Measurements from ENCODE around the gene DDI1. TPM values are rescaled to one million over a fixed set of nuclear protein-coding genes. Genes with fewer than 3 reads are reported as not detected.
A peak's percentile ranks its signal among the peaks of the same experiment; 100 is the strongest.

The DDI1 gene
- total and polyA plus RNA-seq, 2 donors from 2014 or later = not detected

DNA sequence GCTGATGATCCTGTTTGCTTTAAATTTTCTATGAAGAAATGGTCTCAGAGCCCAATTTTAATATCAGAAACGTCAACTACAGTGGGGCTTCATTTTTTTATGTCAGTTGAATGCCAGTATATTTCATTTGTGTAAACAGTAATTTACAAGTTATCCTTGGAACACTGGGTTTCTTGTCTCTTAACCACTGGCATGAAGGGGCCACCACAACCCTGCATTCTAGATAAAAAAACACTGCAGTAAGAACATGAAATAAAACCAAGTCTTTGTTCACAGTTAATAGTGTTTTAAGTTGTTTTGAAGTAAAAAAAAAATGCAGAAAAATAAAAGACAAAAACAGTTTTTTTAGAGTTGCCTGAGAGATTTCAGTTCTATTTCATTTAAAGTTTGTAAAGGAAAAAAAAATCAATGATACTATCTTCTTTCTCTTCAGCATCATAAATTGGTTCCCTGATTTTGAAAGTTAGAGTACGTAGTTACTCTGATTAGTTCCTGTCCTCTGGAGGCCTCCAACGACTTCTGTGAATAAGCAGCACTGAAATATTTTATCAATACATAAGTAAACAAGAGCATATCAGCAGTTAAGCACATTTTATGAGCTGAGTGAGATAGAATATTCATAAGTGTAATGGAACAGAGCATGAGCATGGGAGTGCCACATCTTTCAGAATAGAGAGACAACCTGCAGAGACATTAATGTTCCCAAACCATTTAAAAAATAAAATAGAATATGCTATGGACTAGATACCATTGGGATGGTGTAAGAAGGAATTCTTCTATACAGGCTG is 7.8 kb upstream of the DDI1 start:
- H3K27ac ChIP-seq (ENCODE audit: low read depth in 2 of 2, low read length in 2 of 2) = no peak overlapping the region
- no peaks in the 10 kb centered on the region for H3K9me3 ChIP-seq (ENCODE audit: control insufficient read depth in 2 of 3, insufficient read depth in 1 of 3, low read length in 3 of 3)
- H3K36me3 ChIP-seq (ENCODE audit: control insufficient read depth in 2 of 3, insufficient read depth in 3 of 3, low read length in 3 of 3) = no peaks in the 10 kb centered on the region
- DNase-seq = no peak
- no peaks in the 10 kb centered on the region for H3K27me3 ChIP-seq (ENCODE audit: control insufficient read depth, insufficient read depth, low read length)
- H3K9ac ChIP-seq (ENCODE audit: low read length in 3 of 3) = no peak overlapping the region
- no peaks in the 10 kb centered on the region for H3K4me1 ChIP-seq (ENCODE audit: control insufficient read depth in 2 of 3, insufficient read depth in 2 of 3, low read depth in 1 of 3, low read length in 3 of 3)
- TF ChIP-seq, protein P1, sequence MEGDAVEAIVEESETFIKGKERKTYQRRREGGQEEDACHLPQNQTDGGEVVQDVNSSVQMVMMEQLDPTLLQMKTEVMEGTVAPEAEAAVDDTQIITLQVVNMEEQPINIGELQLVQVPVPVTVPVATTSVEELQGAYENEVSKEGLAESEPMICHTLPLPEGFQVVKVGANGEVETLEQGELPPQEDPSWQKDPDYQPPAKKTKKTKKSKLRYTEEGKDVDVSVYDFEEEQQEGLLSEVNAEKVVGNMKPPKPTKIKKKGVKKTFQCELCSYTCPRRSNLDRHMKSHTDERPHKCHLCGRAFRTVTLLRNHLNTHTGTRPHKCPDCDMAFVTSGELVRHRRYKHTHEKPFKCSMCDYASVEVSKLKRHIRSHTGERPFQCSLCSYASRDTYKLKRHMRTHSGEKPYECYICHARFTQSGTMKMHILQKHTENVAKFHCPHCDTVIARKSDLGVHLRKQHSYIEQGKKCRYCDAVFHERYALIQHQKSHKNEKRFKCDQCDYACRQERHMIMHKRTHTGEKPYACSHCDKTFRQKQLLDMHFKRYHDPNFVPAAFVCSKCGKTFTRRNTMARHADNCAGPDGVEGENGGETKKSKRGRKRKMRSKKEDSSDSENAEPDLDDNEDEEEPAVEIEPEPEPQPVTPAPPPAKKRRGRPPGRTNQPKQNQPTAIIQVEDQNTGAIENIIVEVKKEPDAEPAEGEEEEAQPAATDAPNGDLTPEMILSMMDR (IDR thresholded peaks at IDR 0.05; ENCODE audit: borderline replicate concordance, extremely low read depth, insufficient read depth) = no peak
- FAIRE-seq = no peak
- intact Hi-C loops (cut with DNase I) = no loop called here
- no peak overlapping the region for H3K4me3 ChIP-seq (ENCODE audit: low read length in 3 of 3)

DNA sequence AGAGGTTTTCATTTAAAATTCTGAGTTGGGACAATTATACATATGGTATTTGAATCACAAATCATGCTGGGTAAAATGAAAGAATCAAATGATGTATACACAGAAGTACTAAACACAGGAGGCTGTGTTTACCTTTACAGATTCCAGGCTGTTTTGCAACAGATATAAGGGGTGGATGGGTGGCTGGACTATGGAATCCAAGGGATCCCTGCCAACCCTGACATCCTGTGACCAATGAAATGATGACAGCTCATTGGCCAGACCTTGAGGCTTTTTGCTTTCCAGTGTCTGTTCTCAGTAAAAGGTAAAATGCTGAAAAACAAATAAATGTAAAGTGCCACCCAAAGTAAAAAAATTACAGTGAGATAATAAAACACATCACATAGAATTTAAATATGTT is 3.3 kb upstream of the DDI1 start:
- Histone ChIP-seq H3K27ac (ENCODE audit: low read depth in 2 of 2, low read length in 2 of 2) (no peak overlapping the region), H3K4me3 (ENCODE audit: low read length in 3 of 3) (no peak overlapping the region), H3K4me1 (ENCODE audit: control insufficient read depth in 2 of 3, insufficient read depth in 2 of 3, low read depth in 1 of 3, low read length in 3 of 3) (no peaks in the 10 kb centered on the region), H3K27me3 (ENCODE audit: control insufficient read depth, insufficient read depth, low read length) (no peaks in the 10 kb centered on the region), H3K9ac (ENCODE audit: low read length in 3 of 3) (no peak overlapping the region), H3K36me3 (ENCODE audit: control insufficient read depth in 2 of 3, insufficient read depth in 3 of 3, low read length in 3 of 3) (no peaks in the 10 kb centered on the region), H3K9me3 (ENCODE audit: control insufficient read depth in 2 of 3, insufficient read depth in 1 of 3, low read length in 3 of 3) (no peaks in the 10 kb centered on the region)
- TF ChIP-seq, protein P1 (IDR thresholded peaks at IDR 0.05; ENCODE audit: borderline replicate concordance, extremely low read depth, insufficient read depth) = no peak
- DNase-seq (no peak), FAIRE-seq (no peak)
- intact Hi-C loops (cut with DNase I) = no loop called here

DNA sequence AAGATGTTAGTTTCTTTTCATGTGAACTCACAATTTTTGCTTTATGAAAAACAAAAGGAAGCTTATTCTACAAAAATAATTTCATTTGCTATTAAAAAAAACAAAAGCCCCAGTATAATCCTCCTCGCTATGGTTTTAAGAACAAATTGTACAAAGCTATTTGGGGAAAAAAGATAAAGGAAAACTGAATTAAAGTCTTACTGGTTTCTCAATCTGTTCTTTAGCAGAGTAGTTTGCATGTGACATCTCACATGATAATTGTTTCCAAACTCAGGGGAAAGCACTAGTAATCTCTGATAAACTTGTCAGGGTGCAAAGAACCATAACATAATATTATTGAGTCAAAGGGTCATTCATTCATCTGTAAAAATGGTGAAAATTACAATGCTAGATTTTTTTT is 2.9 kb upstream of the DDI1 start:
- no peak overlapping the region for H3K4me3 ChIP-seq (ENCODE audit: low read length in 3 of 3)
- H3K9me3 ChIP-seq (ENCODE audit: control insufficient read depth in 2 of 3, insufficient read depth in 1 of 3, low read length in 3 of 3) = no peaks in the 10 kb centered on the region
- DNase-seq = no peak
- no peaks in the 10 kb centered on the region for H3K27me3 ChIP-seq (ENCODE audit: control insufficient read depth, insufficient read depth, low read length)
- TF ChIP-seq, protein P1 (IDR thresholded peaks at IDR 0.05; ENCODE audit: borderline replicate concordance, extremely low read depth, insufficient read depth) = no peak
- peak; percentile 23 for FAIRE-seq
- intact Hi-C loops (cut with DNase I) = no loop called here
- no peaks in the 10 kb centered on the region for H3K4me1 ChIP-seq (ENCODE audit: control insufficient read depth in 2 of 3, insufficient read depth in 2 of 3, low read depth in 1 of 3, low read length in 3 of 3)
- no peak overlapping the region for H3K9ac ChIP-seq (ENCODE audit: low read length in 3 of 3)
- H3K36me3 ChIP-seq (ENCODE audit: control insufficient read depth in 2 of 3, insufficient read depth in 3 of 3, low read length in 3 of 3) = no peaks in the 10 kb centered on the region
- no peak overlapping the region for H3K27ac ChIP-seq (ENCODE audit: low read depth in 2 of 2, low read length in 2 of 2)

Measured in kidney (tissue), 14 donors.